ENCODE data around the gene SESN3.
"Not testable (repeated sequence)": the region's sequence is repeated elsewhere in the genome, so short reads cannot be mapped to it uniquely, and the experiment has no call there.

The SESN3 gene

GRCh38 chr11:95147364-95147905 is 83.6 kb downstream of the SESN3 start:
- no peak overlapping the region for H3K27ac ChIP-seq (ENCODE audit: low read length)
- H3K27me3 ChIP-seq (ENCODE audit: insufficient read depth, low read length) = peaks cover 89% of the 10 kb centered on the region
- H3K36me3 ChIP-seq (ENCODE audit: insufficient read depth, low read depth, low read length) = no peaks in the 10 kb centered on the region

GRCh38 chr11:95145430-95146060 is 85.5 kb downstream of the SESN3 start:
- no peaks in the 10 kb centered on the region; the same call in 1 of the 2 replicates for H3K4me1 ChIP-seq (ENCODE audit: insufficient read depth, low read length)
- H3K27me3 ChIP-seq (ENCODE audit: insufficient read depth, low read length) = peaks cover 100% of the 10 kb centered on the region
- no peak overlapping the region for H3K9ac ChIP-seq (ENCODE audit: low read depth, low read length)
- no peaks in the 10 kb centered on the region for H3K9me3 ChIP-seq (ENCODE audit: insufficient read depth, low read depth, low read length)
- H3K4me3 ChIP-seq (ENCODE audit: low read length) = no peak overlapping the region
- H3K27ac ChIP-seq (ENCODE audit: low read length) = no peak overlapping the region
- H3K36me3 ChIP-seq (ENCODE audit: insufficient read depth, low read depth, low read length) = no peaks in the 10 kb centered on the region

More at GRCh38 chr11:95147364-95147905, 83.6 kb downstream of the SESN3 start:
- Histone ChIP-seq H3K9me3 (ENCODE audit: insufficient read depth, low read depth, low read length) (no peaks in the 10 kb centered on the region), H3K4me1 (ENCODE audit: insufficient read depth, low read length) (no peaks in the 10 kb centered on the region; the same call in 1 of the 2 replicates), H3K4me3 (ENCODE audit: low read length) (no peak overlapping the region), H3K9ac (ENCODE audit: low read depth, low read length) (no peak overlapping the region)

GRCh38 chr11:95144313-95145235 is 86.4 kb downstream of the SESN3 start:
- Histone ChIP-seq H3K36me3 (ENCODE audit: insufficient read depth, low read depth, low read length) (no peaks in the 10 kb centered on the region), H3K27ac (ENCODE audit: low read length) (no peak overlapping the region), H3K4me3 (ENCODE audit: low read length) (no peak overlapping the region), H3K9me3 (ENCODE audit: insufficient read depth, low read depth, low read length) (no peaks in the 10 kb centered on the region), H3K27me3 (ENCODE audit: insufficient read depth, low read length) (peaks cover 98% of the 10 kb centered on the region), H3K9ac (ENCODE audit: low read depth, low read length) (no peak overlapping the region), H3K4me1 (ENCODE audit: insufficient read depth, low read length) (no peaks in the 10 kb centered on the region; the same call in 1 of the 2 replicates)

GRCh38 chr11:95143106-95143681 is 87.8 kb downstream of the SESN3 start:
- no peaks in the 10 kb centered on the region; the same call in 1 of the 2 replicates for H3K4me1 ChIP-seq (ENCODE audit: insufficient read depth, low read length)
- H3K27ac ChIP-seq (ENCODE audit: low read length) = no peak overlapping the region
- no peaks in the 10 kb centered on the region for H3K9me3 ChIP-seq (ENCODE audit: insufficient read depth, low read depth, low read length)
- no peak overlapping the region for H3K4me3 ChIP-seq (ENCODE audit: low read length)
- H3K27me3 ChIP-seq (ENCODE audit: insufficient read depth, low read length) = peaks cover 84% of the 10 kb centered on the region
- no peak overlapping the region for H3K9ac ChIP-seq (ENCODE audit: low read depth, low read length)
- H3K36me3 ChIP-seq (ENCODE audit: insufficient read depth, low read depth, low read length) = no peaks in the 10 kb centered on the region

GRCh38 chr11:95142431-95142830 is 88.6 kb downstream of the SESN3 start:
- H3K27me3 ChIP-seq (ENCODE audit: insufficient read depth, low read length) = peaks cover 76% of the 10 kb centered on the region
- H3K36me3 ChIP-seq (ENCODE audit: insufficient read depth, low read depth, low read length) = no peaks in the 10 kb centered on the region
- no peak overlapping the region for H3K27ac ChIP-seq (ENCODE audit: low read length)
- H3K4me3 ChIP-seq (ENCODE audit: low read length) = no peak overlapping the region
- H3K9ac ChIP-seq (ENCODE audit: low read depth, low read length) = no peak overlapping the region
- no peaks in the 10 kb centered on the region; the same call in 1 of the 2 replicates for H3K4me1 ChIP-seq (ENCODE audit: insufficient read depth, low read length)
- H3K9me3 ChIP-seq (ENCODE audit: insufficient read depth, low read depth, low read length) = no peaks in the 10 kb centered on the region

GRCh38 chr11:95140397-95141033 is 90.5 kb downstream of the SESN3 start:
- Histone ChIP-seq H3K9ac (ENCODE audit: low read depth, low read length) (no peak overlapping the region), H3K36me3 (ENCODE audit: insufficient read depth, low read depth, low read length) (no peaks in the 10 kb centered on the region), H3K27ac (ENCODE audit: low read length) (no peak overlapping the region), H3K4me3 (ENCODE audit: low read length) (no peak overlapping the region), H3K9me3 (ENCODE audit: insufficient read depth, low read depth, low read length) (no peaks in the 10 kb centered on the region), H3K27me3 (ENCODE audit: insufficient read depth, low read length) (peaks cover 57% of the 10 kb centered on the region), H3K4me1 (ENCODE audit: insufficient read depth, low read length) (no peaks in the 10 kb centered on the region)

- H3K4me3 ChIP-seq (ENCODE audit: low read length) = no peak overlapping the region
Measured at GRCh38 chr11:95138448-95138847, 92.6 kb downstream of the SESN3 start.

GRCh38 chr11:95137299-95137698 is 93.7 kb downstream of the SESN3 start:
- Histone ChIP-seq H3K9ac (ENCODE audit: low read depth, low read length) (no peak overlapping the region), H3K4me3 (ENCODE audit: low read length) (no peak overlapping the region), H3K4me1 (ENCODE audit: insufficient read depth, low read length) (no peaks in the 10 kb centered on the region), H3K27ac (ENCODE audit: low read length) (no peak overlapping the region), H3K36me3 (ENCODE audit: insufficient read depth, low read depth, low read length) (no peaks in the 10 kb centered on the region), H3K27me3 (ENCODE audit: insufficient read depth, low read length) (peaks cover 25% of the 10 kb centered on the region), H3K9me3 (ENCODE audit: insufficient read depth, low read depth, low read length) (no peaks in the 10 kb centered on the region)

More at GRCh38 chr11:95138448-95138847, 92.6 kb downstream of the SESN3 start:
- Histone ChIP-seq H3K4me1 (ENCODE audit: insufficient read depth, low read length) (no peaks in the 10 kb centered on the region), H3K27ac (ENCODE audit: low read length) (no peak overlapping the region), H3K9me3 (ENCODE audit: insufficient read depth, low read depth, low read length) (no peaks in the 10 kb centered on the region), H3K27me3 (ENCODE audit: insufficient read depth, low read length) (peaks cover 37% of the 10 kb centered on the region), H3K9ac (ENCODE audit: low read depth, low read length) (no peak overlapping the region), H3K36me3 (ENCODE audit: insufficient read depth, low read depth, low read length) (no peaks in the 10 kb centered on the region)

- H3K9me3 ChIP-seq (ENCODE audit: insufficient read depth, low read depth, low read length); H3K9ac ChIP-seq (ENCODE audit: low read depth, low read length); H3K36me3 ChIP-seq (ENCODE audit: insufficient read depth, low read depth, low read length); H3K4me1 ChIP-seq (ENCODE audit: insufficient read depth, low read length); H3K27ac ChIP-seq (ENCODE audit: low read length); H3K4me3 ChIP-seq (ENCODE audit: low read length): not testable (repeated sequence)
- peaks cover 20% of the 10 kb centered on the region; the same call in 1 of the 2 replicates for H3K27me3 ChIP-seq (ENCODE audit: insufficient read depth, low read length)
Measured at GRCh38 chr11:95136747-95137146, 94.3 kb downstream of the SESN3 start.

GRCh38 chr11:95135880-95136279 is 95.1 kb downstream of the SESN3 start:
- Histone ChIP-seq H3K9me3 (ENCODE audit: insufficient read depth, low read depth, low read length) (no peaks in the 10 kb centered on the region), H3K9ac (ENCODE audit: low read depth, low read length) (no peak overlapping the region), H3K4me1 (ENCODE audit: insufficient read depth, low read length) (no peaks in the 10 kb centered on the region), H3K27ac (ENCODE audit: low read length) (no peak overlapping the region), H3K36me3 (ENCODE audit: insufficient read depth, low read depth, low read length) (no peaks in the 10 kb centered on the region), H3K4me3 (ENCODE audit: low read length) (no peak overlapping the region), H3K27me3 (ENCODE audit: insufficient read depth, low read length) (peaks cover 11% of the 10 kb centered on the region; the same call in 1 of the 2 replicates)

- Histone ChIP-seq H3K27me3 (ENCODE audit: insufficient read depth, low read length) (peaks cover 4% of the 10 kb centered on the region; the same call in 1 of the 2 replicates), H3K27ac (ENCODE audit: low read length) (no peak overlapping the region), H3K4me3 (ENCODE audit: low read length) (no peak overlapping the region), H3K4me1 (ENCODE audit: insufficient read depth, low read length) (no peaks in the 10 kb centered on the region), H3K9me3 (ENCODE audit: insufficient read depth, low read depth, low read length) (no peaks in the 10 kb centered on the region), H3K9ac (ENCODE audit: low read depth, low read length) (no peak overlapping the region), H3K36me3 (ENCODE audit: insufficient read depth, low read depth, low read length) (no peaks in the 10 kb centered on the region)
Measured at GRCh38 chr11:95135155-95135554, 95.8 kb downstream of the SESN3 start.

Measured in iPS-20b (cell line).